Measurements from ENCODE around the gene AGPAT2. TPM values are rescaled to one million over a fixed set of nuclear protein-coding genes. Genes with fewer than 3 reads are reported as not detected.
A peak's percentile ranks its signal among the peaks of the same experiment; 100 is the strongest.

Gene AGPAT2
- total RNA-seq, 1 donor from 2014 or later = 46.1 TPM

- no peak for DNase-seq
Observed at GRCh38 chr9:136700959-136701667, 13.9 kb upstream of the AGPAT2 start.

GRCh38 chr9:136700304-136700703, 13.0 kb upstream of the AGPAT2 start:
- no peak for DNase-seq

GRCh38 chr9:136698635-136699246, 11.5 kb upstream of the AGPAT2 start:
- DNase-seq = no peak

GRCh38 chr9:136697821-136698526, 10.7 kb upstream of the AGPAT2 start:
- DNase-seq = no peak

- no peak for DNase-seq
Observed at GRCh38 chr9:136697146-136697820, 10.0 kb upstream of the AGPAT2 start.

- no peak for DNase-seq
Observed at GRCh38 chr9:136696502-136696901, 9.2 kb upstream of the AGPAT2 start.

GRCh38 chr9:136695955-136696354, 8.7 kb upstream of the AGPAT2 start:
- no peak for DNase-seq

- no peak for DNase-seq
Observed at GRCh38 chr9:136695435-136695895, 8.2 kb upstream of the AGPAT2 start.

- DNase-seq = no peak
Observed at GRCh38 chr9:136694872-136695247, 7.6 kb upstream of the AGPAT2 start.

GRCh38 chr9:136694163-136694871, 7.1 kb upstream of the AGPAT2 start:
- peak; percentile 78 for DNase-seq

GRCh38 chr9:136693490-136694162, 6.4 kb upstream of the AGPAT2 start:
- DNase-seq = peak; percentile 46

- no peak for DNase-seq
Observed at GRCh38 chr9:136693135-136693489, 5.9 kb upstream of the AGPAT2 start.

- DNase-seq = no peak
Observed at GRCh38 chr9:136692185-136693134, 5.2 kb upstream of the AGPAT2 start.

GRCh38 chr9:136691316-136692184, 4.3 kb upstream of the AGPAT2 start:
- no peak for DNase-seq

- no peak for DNase-seq
Observed at GRCh38 chr9:136690806-136691261, 3.6 kb upstream of the AGPAT2 start.

GRCh38 chr9:136690104-136690805, 3.0 kb upstream of the AGPAT2 start:
- DNase-seq = no peak

- no peak for DNase-seq
Observed at GRCh38 chr9:136689108-136689460, 1.8 kb upstream of the AGPAT2 start.

GRCh38 chr9:136688274-136689107, 1.2 kb upstream of the AGPAT2 start:
- no peak for DNase-seq

All from dermis blood vessel endothelial cell (primary cell).